HepG2 (cell line): Measurements from ENCODE around the gene TRAF4. TPM values are rescaled to one million over a fixed set of nuclear protein-coding genes. Genes with fewer than 3 reads are reported as not detected.
A peak's percentile ranks its signal among the peaks of the same experiment; 100 is the strongest.

Source experiments
- ATF7-NPFF ChIP-seq: sonication (generic); formaldehyde crosslinking; IDR thresholded peaks from 2 replicates; pipeline ENCODE4 v1.8.1; 2023; ENCODE audit warnings: mild to moderate bottlenecking, low read depth, missing genetic modification reagents, moderate library complexity
- FOXA1 ChIP-seq, 2 experiments: fragments of 450-650 bp in 1 of 2; sonication (generic) in 1 of 2; formaldehyde crosslinking in 1 of 2; IDR thresholded peaks; 2 replicates each; pipeline versions ENCODE4 v1.4.0 to v1.6.1; 2016 to 2020; ENCODE audit warnings: missing genetic modification reagents in 1 of 2
- KAT2B ChIP-seq: fragments of 150-350 bp; IDR thresholded peaks from 2 replicates; pipeline ENCODE4 v1.6.1; 2014; ENCODE audit warnings: low read depth, low read length, borderline replicate concordance
- NR2F1 ChIP-seq, 2 experiments: fragments of 450-650 bp in 1 of 2; formaldehyde crosslinking in 1 of 2; IDR thresholded peaks; 2 replicates each; pipeline versions ENCODE4 v1.5.0 to v1.6.1; 2016 to 2020; ENCODE audit warnings: mild to moderate bottlenecking in 1 of 2, missing compliant biosample characterization in 1 of 2, missing genetic modification reagents in 1 of 2, moderate library complexity in 1 of 2
- PCBP1 ChIP-seq: fragments of 200-400 bp; formaldehyde crosslinking; IDR thresholded peaks from 2 replicates; pipeline ENCODE4 v1.6.1; 2017; ENCODE audit warnings: mild to moderate bottlenecking, low read depth, low read length, borderline replicate concordance
- PHF21A ChIP-seq: sonication (generic); formaldehyde crosslinking; IDR thresholded peaks from 2 replicates; pipeline ENCODE4 v1.5.0; 2020; ENCODE audit warnings: mild to moderate bottlenecking, missing genetic modification reagents
- RNF2 ChIP-seq: fragments of 450-650 bp; conservative IDR thresholded peaks from 2 replicates; pipeline ENCODE4 v1.6.1; 2016; ENCODE audit warnings: low read depth
- SCMH1 ChIP-seq: sonication (generic); formaldehyde crosslinking; IDR thresholded peaks from 2 replicates; pipeline ENCODE4 v1.9.0; 2021; ENCODE audit warnings: missing genetic modification reagents, mild to moderate bottlenecking, borderline replicate concordance
- ZFP90 ChIP-seq: sonication (generic); formaldehyde crosslinking; IDR thresholded peaks from 2 replicates; pipeline ENCODE4 v1.8.0; 2022; ENCODE audit warnings: missing genetic modification reagents, mild to moderate bottlenecking, inconsistent platforms, borderline replicate concordance
- ZNF670 ChIP-seq: sonication (generic); formaldehyde crosslinking; IDR thresholded peaks from 2 replicates; pipeline ENCODE4 v1.8.0; 2022; ENCODE audit warnings: mild to moderate bottlenecking, missing genetic modification reagents, borderline replicate concordance
- ZNF878 ChIP-seq: sonication (generic); formaldehyde crosslinking; IDR thresholded peaks from 2 replicates; pipeline ENCODE4 v1.8.1; 2023; ENCODE audit warnings: mild to moderate bottlenecking, missing genetic modification reagents, moderate library complexity
- polyA plus RNA-seq, 8 experiments: library from polyadenylated mRNA; depleted of rRNA in 3 of 8; stranded (reverse) in 7 of 8; unstranded in 1 of 8; fragments of >200 nt; fragmentation: Illumina TruSeq in 4 of 8; extraction: Trizol in 4 of 8; gene quantifications; 2 replicates each; pipeline versions ENCODE4 v1.2.1 to v1.2.3, GENCODE V29; 2011 to 2016; ENCODE audit warnings: low read depth in 4 of 8, missing spikeins in 1 of 8, mixed read lengths in 1 of 8; ENCODE audit not compliant: insufficient read depth in 1 of 8
- total RNA-seq, 5 experiments: library from RNA; depleted of rRNA; stranded (reverse); fragments of >200 nt; fragmentation: Illumina TruSeq; extraction: Trizol; gene quantifications; 2 replicates each; pipeline ENCODE4 v1.2.3, GENCODE V29; 2016; ENCODE audit warnings: low read depth in 1 of 5
- TF ChIP-seq, protein P1 (sequence below): sonication (generic); formaldehyde crosslinking; IDR thresholded peaks from 2 replicates; pipeline ENCODE4 v1.4.0; 2020; ENCODE audit warnings: missing genetic modification reagents
- TF ChIP-seq, protein P2 (sequence below): IDR thresholded peaks from 2 replicates; pipeline ENCODE4 v1.6.1; 2016; ENCODE audit warnings: mild to moderate bottlenecking
- TF ChIP-seq, protein P3 (sequence below): sonication (generic); formaldehyde crosslinking; IDR thresholded peaks from 2 replicates; pipeline ENCODE4 v1.4.0; 2020; ENCODE audit warnings: mild to moderate bottlenecking, missing genetic modification reagents
- TF ChIP-seq, protein P4 (sequence below): sonication (generic); formaldehyde crosslinking; IDR thresholded peaks from 2 replicates; pipeline ENCODE4 v1.9.0; 2022; ENCODE audit warnings: missing genetic modification reagents, mild to moderate bottlenecking, borderline replicate concordance

TRAF4 gene
- total and polyA plus RNA-seq, 2 of the 13 experiments (the other 11 are each of a cell fraction or from before 2014, with no cell fraction given) = 86.0 to 89.9 TPM

DNA sequence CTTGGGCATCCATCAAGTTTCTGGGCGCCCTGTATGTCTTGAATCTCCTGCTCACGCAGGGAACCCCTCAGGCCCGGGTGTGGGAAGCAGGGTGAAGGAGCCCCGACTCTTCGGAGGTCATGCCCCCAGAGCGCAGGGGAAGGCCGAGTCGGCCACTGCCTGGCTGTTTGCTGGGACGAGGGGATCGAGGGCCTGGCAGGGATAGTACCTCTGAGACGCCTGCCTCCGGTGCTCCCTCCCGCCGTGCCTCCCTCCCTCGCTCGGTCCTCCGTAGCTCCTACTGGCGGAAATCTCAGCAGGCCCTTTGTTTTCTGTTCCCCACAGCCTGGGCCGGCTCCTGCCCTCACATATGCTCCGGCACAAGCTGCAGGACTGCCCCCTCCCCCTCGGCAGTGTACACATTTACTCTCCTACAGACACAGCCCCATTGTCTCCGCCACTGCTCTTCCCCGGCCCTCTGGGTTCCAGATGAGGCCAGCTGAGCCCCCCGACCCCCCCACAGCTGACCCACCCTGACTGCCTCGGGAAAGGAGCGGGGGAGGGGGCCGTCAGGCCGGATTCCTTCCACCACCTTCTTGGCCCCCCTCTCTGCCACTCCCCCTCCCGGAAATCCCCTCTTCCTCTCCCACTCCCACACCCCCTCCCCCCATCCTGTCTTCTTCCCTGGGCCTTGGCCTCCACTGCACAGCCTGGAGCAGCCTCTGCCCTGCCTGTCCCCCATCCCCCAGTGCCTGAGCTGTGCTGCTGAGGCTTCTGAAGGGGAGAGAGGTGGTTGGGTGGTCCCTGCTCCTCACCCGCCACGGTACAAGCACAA, 1.4 kb downstream of the TRAF4 start (continued):
- TF ChIP-seq, protein P1, sequence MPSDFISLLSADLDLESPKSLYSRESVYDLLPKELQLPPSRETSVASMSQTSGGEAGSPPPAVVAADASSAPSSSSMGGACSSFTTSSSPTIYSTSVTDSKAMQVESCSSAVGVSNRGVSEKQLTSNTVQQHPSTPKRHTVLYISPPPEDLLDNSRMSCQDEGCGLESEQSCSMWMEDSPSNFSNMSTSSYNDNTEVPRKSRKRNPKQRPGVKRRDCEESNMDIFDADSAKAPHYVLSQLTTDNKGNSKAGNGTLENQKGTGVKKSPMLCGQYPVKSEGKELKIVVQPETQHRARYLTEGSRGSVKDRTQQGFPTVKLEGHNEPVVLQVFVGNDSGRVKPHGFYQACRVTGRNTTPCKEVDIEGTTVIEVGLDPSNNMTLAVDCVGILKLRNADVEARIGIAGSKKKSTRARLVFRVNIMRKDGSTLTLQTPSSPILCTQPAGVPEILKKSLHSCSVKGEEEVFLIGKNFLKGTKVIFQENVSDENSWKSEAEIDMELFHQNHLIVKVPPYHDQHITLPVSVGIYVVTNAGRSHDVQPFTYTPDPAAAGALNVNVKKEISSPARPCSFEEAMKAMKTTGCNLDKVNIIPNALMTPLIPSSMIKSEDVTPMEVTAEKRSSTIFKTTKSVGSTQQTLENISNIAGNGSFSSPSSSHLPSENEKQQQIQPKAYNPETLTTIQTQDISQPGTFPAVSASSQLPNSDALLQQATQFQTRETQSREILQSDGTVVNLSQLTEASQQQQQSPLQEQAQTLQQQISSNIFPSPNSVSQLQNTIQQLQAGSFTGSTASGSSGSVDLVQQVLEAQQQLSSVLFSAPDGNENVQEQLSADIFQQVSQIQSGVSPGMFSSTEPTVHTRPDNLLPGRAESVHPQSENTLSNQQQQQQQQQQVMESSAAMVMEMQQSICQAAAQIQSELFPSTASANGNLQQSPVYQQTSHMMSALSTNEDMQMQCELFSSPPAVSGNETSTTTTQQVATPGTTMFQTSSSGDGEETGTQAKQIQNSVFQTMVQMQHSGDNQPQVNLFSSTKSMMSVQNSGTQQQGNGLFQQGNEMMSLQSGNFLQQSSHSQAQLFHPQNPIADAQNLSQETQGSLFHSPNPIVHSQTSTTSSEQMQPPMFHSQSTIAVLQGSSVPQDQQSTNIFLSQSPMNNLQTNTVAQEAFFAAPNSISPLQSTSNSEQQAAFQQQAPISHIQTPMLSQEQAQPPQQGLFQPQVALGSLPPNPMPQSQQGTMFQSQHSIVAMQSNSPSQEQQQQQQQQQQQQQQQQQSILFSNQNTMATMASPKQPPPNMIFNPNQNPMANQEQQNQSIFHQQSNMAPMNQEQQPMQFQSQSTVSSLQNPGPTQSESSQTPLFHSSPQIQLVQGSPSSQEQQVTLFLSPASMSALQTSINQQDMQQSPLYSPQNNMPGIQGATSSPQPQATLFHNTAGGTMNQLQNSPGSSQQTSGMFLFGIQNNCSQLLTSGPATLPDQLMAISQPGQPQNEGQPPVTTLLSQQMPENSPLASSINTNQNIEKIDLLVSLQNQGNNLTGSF (CRISPR knock-in tag) = no peak
- TF ChIP-seq NR2F1 (CRISPR knock-in tag; IDR thresholded peaks at IDR 0.05) (0 out of 4 replicates have a peak, but pooled peaks of 1 of the 2 experiments have one; percentile 20), SCMH1 (CRISPR knock-in tag) (no peak), ATF7-NPFF (CRISPR knock-in tag) (no peak), ZFP90 (CRISPR knock-in tag) (no peak; the same call in 1 of the 2 replicates), PHF21A (CRISPR knock-in tag) (peak; percentile 90), KAT2B (no peak), RNF2 (no peak), ZNF878 (no peak), ZNF670 (CRISPR knock-in tag) (no peak), FOXA1 (IDR thresholded peaks at IDR 0.05) (no peak), FOXA1 (CRISPR knock-in tag; IDR thresholded peaks at IDR 0.05) (peak; percentile 86), PCBP1 (peak; percentile 65; the same call in 1 of the 2 replicates)
- TF ChIP-seq, protein P2, sequence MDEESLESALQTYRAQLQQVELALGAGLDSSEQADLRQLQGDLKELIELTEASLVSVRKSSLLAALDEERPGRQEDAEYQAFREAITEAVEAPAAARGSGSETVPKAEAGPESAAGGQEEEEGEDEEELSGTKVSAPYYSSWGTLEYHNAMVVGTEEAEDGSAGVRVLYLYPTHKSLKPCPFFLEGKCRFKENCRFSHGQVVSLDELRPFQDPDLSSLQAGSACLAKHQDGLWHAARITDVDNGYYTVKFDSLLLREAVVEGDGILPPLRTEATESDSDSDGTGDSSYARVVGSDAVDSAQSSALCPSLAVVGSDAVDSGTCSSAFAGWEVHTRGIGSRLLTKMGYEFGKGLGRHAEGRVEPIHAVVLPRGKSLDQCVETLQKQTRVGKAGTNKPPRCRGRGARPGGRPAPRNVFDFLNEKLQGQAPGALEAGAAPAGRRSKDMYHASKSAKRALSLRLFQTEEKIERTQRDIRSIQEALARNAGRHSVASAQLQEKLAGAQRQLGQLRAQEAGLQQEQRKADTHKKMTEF (CRISPR knock-in tag) = peak; percentile 20; the same call in 1 of the 2 replicates
- TF ChIP-seq, protein P3, sequence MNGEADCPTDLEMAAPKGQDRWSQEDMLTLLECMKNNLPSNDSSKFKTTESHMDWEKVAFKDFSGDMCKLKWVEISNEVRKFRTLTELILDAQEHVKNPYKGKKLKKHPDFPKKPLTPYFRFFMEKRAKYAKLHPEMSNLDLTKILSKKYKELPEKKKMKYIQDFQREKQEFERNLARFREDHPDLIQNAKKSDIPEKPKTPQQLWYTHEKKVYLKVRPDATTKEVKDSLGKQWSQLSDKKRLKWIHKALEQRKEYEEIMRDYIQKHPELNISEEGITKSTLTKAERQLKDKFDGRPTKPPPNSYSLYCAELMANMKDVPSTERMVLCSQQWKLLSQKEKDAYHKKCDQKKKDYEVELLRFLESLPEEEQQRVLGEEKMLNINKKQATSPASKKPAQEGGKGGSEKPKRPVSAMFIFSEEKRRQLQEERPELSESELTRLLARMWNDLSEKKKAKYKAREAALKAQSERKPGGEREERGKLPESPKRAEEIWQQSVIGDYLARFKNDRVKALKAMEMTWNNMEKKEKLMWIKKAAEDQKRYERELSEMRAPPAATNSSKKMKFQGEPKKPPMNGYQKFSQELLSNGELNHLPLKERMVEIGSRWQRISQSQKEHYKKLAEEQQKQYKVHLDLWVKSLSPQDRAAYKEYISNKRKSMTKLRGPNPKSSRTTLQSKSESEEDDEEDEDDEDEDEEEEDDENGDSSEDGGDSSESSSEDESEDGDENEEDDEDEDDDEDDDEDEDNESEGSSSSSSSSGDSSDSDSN (CRISPR knock-in tag) = peak; percentile 86
- TF ChIP-seq, protein P4, sequence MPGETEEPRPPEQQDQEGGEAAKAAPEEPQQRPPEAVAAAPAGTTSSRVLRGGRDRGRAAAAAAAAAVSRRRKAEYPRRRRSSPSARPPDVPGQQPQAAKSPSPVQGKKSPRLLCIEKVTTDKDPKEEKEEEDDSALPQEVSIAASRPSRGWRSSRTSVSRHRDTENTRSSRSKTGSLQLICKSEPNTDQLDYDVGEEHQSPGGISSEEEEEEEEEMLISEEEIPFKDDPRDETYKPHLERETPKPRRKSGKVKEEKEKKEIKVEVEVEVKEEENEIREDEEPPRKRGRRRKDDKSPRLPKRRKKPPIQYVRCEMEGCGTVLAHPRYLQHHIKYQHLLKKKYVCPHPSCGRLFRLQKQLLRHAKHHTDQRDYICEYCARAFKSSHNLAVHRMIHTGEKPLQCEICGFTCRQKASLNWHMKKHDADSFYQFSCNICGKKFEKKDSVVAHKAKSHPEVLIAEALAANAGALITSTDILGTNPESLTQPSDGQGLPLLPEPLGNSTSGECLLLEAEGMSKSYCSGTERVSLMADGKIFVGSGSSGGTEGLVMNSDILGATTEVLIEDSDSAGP = peak; percentile 18; the same call in 1 of the 2 replicates
